GM19240 (cell line): ENCODE measurements around the gene ACKR3.

ENCODE experiments used
- DNase-seq: peaks from one replicate; pipeline ENCODE4 v3.0.0; 2011; ENCODE audit warnings: low spot score; ENCODE audit not compliant: insufficient read length

Gene ACKR3

DNA sequence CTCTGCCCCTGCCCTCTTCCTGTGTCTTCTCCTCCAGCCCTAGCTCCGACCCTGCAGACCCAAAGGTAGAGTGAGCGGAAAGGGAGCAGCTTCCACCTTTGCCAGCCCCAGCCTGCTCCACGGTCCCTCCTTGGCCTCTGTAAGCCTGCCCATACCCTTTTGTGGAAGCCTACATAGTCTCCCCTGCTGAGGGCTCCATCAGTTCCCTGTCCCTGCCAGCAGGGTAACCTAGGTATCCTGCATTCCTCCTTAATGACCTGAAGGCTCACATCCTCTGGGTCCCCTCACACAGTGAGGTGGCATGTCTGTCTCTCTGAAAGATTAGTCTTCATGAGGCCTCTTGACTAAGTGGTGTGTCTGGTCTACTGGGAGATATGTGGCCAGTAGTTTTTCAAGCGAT lies 20.5 kb upstream of the ACKR3 start:
- no peak for DNase-seq

DNA sequence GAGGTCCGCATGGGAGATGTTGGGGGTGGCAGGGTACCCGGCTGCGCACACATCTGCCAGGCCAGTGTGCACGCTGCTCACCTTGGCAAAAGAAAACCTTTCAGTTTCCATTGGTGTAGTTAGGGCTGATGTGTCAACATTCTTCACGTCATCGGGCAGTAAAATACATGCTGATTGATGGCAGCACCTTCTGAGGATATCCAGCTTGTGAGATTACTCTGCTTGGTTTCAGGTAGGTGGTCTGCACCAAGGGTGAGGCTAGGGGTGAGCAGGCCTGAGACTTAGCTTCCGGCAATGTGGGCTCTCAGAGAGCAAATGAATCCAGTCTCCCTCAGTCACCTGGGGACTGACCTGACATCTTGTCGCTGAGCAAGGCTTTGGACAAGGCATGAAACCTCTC lies 19.3 kb upstream of the ACKR3 start:
- no peak for DNase-seq

DNA sequence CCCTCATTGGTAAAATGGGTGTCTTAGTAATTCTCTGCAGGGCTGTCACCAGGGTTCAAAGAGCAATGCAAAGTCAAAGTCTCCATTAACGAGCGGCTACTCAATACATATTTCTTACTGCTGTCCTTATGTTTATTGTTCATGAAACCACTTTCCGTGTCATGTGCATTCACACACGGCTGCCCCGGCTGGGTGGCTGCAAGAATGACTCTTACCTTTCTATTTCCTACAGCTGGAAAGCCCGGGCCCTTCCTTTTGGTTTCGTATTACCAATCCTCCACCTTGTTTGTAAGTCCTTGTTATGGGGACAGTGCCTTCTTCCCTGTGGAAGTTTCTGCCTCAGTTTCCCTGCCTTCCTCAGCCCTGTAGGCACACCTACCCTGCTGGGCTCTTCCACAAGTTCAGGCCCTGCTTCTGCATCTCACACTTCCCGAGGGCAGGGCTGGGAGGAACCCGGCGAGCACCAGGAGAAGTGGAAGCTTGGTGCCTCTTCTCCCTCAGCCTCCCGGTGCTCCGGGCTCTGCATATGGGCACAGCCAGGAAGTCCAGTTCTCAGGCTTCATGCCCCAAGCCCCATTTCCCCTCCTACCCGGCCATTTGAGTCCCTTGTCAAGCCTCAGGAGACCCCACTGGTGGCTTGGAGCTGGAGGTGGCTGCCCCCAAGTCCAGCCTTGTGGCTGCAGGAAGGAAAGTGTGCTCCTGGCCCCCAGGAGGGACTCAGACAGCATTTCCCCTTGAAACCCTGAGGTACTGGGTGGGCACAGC lies 18.7 kb upstream of the ACKR3 start:
- DNase-seq = no peak

DNA sequence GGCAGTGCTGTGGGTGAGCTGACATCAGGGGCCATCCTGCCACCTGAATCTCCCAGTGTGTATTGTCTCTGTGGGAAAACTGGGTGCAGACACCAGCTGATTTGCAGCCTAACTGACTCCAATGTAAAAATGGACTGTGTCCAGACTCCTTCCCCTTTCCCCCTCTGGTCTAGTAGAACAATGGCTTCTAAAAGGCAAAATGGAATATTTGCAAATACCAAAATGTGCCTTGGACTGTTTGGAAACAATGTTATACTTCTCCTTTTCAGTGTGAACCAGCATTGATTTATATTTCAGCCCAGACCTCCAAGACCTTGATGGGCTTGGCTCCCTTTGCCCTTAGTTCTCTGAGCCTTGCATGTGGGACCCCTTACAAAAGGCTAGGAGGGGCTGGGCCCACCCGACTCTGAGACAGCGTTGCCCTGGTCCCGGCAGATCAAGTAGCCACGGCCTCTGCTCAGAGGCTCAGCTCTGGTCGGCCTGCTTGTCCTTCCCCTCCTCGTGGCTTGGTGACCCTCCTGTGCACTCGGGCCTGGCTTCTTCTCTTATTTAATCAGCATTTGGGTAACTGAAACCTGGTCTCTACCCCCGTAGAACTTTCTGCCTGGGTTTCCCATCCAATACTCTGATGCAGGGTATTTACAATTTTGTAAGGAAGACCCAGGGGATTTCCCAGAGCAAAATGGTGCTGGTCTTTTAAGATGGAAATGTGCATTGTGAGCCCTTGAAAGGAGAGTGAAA lies 18.0 kb upstream of the ACKR3 start:
- DNase-seq = no peak

DNA sequence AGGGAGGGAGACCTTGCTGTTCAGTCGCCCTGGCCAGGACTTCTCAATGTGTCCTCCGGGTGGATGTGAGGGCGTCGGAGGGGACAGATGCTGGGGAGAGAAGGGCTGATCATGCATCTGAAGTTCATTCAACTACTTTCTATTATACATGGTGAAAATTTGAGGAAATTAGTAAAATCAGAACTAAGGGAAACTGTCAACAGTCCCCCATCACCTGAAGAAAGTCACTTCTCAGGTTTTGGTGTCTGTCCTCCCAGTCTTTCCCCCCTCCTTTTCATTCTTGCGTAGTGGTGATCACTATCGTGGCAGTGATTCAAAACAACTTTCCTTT lies 17.4 kb upstream of the ACKR3 start:
- DNase-seq = no peak

DNA sequence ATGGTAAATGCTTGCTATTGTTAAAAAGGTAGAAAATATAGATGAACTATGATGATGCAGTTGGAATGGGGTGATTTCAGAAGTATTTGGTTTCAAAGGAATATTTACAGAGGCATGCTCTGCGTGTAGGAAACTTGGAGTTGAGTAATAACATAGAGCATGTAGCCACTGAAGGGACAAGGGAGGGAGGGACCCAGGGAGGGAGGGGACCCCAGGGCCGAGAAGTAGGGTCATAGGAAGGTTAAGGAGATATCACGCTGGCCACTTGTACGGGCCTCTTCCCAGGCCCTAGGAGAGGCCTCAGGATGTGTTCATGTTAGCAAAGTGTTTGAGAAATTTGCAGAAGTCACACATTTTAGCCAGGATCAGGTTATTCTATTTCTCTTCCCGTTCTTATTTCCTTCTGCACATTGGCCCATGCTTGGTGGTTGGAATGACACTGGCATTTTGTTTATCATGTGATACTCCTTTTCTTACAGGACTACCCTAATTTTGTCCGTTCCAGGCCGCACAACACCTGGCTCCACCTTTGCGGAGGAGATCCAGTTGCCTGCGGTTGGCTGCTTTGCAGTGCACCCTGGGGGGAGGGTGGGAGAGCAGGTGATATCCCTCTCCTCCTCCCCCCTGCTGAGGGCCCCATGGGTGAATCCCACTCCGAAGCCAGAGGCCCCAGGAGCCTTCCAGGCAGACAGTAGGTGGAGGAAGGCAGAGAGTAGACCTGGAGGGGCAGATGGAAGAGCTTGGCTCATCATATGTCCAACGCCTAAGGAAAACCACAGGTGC lies 16.9 kb upstream of the ACKR3 start:
- no peak for DNase-seq

DNA sequence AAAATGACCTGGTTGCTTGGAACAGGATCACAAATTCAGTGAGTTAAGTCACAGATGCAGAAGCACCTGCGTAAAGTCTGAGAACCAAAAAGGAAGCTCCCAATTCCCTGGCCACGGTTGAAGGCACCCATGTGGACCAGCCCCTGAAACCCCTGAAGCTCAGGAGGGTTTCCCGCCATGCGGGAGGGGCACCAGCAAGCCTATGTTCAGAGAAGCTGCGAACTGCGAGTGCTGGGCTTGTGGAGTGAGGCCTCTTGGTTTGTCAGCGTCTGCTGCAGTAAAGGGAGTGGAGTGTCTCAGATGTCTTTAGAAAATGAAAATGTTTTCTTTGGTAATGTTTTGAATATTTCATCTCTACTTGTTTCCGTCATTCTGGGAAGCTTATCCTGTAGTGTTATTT lies 16.1 kb upstream of the ACKR3 start:
- DNase-seq = no peak

DNA sequence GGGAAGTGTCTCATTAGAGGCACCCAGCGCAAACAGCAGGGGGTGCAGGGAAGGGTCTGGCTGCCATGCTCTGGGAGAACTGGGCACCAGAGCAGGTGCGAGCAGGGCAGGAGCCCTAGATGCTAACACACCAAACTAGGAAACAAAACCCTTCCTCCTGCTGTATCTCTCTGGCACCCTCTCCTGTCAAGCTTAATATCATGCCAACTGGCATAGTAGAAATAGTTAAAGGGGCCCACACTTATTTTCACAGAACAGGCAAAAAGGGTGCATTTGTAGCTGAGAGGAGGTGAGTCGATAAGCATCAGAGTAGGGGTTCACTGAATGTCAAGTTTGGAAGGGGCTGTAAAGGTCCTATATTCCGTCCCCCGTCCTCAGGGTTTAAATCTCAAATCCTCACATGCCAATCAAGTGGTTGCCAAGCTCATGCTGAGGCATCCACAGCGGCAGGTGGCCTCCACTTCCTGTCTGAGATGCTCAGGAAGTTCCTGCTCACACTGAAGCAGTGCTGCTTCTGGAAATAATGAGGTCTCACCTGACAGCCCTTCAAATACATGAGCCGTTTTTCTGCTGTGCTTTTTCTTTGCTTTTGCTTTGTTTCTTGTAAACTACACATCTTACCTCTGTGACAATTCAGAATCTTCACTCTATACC lies 14.9 kb upstream of the ACKR3 start:
- no peak for DNase-seq

DNA sequence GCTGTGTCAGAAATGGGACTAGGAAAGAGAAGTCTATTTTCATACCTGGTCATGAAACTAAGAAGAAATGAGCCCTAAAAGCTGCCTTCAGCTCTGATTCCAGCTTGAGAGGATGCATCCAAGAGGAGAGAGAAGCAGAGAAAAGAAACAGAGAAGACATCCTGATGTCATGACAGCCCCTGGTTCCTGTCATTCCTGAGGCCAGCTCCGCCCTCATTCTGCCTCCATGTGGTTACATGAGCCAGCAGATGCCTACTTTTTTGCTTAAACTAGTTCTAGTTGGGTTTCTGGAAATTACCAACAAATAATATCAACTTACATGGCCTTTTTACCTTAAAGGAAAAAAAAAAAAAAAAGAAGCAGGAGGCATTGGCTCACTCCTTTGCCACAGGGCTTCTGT lies 14.1 kb upstream of the ACKR3 start:
- DNase-seq = no peak

DNA sequence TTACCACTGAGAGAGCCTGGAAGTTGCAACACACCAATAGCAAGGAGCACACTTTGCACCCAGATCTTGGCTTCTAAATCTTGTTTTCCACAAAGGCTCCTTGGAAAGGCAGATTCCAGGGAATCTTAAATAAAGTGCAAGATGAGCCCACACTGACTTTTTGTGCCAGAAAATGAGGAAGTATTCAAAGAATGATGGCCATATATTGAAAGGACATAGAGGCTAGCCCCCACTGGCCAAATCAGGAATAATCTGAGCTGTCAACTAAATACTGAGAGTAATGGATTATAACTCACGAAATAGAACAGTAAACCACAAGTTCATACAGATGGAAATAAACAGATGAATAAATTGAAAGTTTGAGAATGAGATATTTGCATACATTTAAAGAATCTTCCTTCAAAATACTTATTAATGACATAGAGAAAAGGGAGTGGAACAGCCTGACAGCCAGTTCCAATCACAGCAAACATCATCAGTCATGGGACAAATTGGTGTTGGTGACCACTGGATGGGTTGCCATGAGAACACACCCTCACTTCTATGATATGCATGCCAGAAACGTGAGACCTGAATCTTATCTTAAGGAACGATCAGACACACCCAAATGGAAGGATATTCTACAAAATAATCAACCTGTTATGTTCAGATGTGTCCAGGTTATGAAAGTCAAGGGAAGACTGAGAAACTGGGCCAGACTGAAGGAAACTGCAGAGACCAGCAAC lies 12.2 kb upstream of the ACKR3 start:
- no peak for DNase-seq

DNA sequence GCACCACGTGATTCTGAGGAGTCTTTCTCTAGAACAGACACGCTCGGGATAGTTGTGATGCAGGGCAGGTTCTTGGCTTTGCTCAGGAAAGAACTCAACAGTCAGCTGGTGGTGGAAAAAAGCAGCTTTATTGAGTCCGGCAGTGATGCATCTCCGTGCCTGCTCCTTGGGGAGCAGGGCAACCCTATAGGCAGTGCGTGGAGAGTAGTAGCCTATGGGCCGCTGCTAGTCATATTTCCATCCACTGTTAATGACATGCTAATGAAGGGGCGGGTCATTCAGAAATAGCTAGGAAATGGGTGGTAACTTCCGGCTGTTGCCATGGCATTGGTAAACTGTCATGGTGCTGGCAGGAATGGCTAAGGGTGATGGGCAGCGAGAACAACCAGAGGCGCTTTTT lies 11.6 kb upstream of the ACKR3 start:
- no peak for DNase-seq

DNA sequence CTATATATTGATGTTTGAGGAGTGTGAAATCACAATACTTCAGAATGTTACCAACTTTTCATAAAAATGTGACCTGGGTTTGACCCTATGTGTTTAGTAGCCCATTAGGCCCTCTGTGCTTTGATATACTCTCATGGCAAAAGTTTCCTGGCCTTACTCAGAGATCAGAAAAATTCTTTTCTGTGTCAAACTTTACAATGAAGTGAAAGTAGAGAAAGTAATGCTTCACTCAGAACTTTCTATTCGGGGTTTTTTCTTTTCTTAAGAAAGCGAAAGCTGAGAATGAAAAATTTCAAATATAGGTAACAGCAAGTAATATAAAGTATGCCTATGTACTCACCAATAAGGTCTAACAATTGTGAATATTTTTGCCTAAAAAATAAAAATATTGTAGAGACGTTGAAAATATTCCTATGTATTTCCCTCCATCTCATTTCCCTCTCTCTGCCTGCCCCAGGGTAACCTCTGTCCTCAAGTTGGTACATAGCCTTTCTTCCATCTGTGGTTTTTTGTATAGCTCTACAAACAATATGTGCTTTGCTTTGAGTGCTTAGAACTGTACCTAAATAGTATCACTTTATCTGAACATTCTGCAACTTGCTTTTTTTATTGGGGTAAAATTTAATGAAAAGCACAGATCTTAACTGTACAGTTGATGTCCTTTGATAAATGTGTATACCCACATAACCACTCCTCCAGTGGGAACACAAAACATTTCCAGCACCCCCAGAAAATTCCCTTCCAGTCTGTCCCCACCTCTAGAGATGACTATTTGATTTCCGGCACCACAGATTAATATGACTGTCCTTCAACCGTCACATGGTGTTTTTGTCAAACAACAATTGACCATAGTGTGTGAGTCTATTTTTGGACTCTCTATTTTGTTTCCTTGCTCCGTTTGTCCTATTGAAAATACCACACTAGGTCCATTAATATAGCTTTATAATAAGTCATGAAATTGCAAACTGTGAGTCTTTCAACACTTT lies 10.3 kb upstream of the ACKR3 start:
- no peak for DNase-seq

DNA sequence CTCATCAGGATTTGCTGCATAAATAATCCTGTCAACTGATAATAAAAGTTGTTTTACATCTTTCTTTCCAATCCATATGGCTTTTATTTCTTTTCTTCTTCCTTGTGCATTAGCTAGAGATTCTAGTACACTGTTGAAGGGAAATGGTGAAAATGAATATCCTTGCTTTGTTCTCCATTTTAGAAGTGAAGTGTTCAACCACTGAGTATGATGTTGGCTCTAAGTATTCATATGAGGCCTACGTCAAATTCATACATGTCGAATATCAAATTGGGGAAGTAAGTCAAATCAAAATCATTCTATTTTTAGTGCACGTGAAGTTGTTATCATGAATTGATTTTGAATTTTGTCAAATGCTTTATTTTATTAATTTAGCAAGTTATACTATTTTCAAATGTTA lies 7.8 kb upstream of the ACKR3 start:
- no peak for DNase-seq

DNA sequence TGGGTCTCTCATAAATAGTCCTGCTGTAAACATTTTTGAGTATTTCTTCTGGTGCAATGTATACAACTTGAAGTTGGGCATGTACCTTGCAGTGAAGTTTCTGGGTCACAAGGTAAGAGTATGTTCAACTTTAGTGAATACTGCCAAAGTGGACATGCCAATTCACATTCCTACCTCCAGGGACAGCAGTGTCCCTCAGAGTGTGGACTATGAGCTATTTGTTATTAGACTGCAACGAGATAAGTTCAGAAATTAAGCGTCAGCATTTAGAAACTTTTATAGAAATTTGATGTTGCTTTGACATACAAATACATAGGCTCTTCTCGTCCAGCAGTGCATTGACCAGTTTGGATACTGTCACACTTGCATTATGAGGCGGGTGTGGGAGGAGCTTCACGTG lies 7.2 kb upstream of the ACKR3 start:
- DNase-seq = no peak

DNA sequence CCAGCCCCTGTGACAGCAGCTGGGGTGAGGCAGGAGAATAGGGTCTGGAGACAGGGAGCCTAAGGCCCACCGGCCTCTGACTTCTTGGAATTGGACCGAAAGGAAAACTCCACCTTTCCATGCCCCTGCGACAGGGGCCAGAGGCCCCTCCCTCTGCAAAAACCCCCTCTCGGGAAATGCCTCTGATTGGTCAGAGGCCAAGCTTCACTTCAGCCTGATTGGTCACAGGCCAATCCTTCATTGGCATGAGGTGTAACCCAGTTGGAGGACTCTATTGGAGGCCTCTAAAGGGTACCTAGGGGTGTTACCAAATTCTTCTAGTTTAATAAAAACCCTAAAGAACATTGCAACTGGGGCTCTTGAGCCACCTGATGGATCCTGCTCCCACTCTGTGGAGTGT lies 5.7 kb upstream of the ACKR3 start:
- no peak for DNase-seq

DNA sequence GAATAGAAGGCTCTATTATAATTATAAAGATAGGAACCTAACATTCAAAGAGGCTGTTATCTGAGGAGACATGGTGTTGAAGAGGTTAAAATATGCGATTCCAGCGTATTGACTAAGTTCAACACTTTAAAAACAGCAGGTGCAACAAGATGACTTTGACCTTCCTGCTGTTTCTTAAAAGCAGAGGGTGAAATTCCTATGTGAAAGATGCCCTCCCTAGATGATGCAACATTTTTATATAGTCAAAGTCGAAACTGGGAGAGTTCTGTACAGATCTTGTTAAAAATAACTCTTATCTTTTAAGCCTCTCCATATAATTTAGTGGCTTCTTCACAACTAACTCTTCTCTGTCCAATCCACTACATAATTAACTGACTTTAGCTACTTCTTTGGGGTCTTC lies 4.4 kb upstream of the ACKR3 start:
- no peak for DNase-seq

DNA sequence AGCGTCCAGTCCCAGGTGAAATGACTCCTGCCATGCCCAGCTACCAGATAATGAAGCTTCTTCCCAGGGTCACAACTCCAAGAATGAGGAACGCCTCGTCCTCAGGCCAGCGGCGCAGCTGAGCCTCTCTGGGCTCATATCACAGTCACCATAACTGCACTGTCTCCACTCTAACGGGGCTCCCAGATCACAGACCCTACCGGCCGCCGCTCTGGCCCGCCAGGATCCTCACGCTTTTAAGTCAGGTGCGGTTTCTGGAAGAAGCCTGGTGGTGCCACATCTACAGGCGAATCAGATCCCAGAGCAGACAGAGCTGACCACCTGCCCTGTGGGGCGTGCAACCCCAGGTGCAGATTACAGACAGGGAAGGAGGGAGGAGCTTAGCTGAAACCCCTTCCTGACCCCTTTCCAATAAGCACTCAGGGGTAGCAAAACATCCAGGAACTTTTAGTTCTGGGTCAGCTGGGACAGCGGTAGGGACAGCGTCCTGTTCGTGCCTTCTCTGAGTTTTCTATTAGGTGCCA lies 3.7 kb upstream of the ACKR3 start:
- no peak for DNase-seq

DNA sequence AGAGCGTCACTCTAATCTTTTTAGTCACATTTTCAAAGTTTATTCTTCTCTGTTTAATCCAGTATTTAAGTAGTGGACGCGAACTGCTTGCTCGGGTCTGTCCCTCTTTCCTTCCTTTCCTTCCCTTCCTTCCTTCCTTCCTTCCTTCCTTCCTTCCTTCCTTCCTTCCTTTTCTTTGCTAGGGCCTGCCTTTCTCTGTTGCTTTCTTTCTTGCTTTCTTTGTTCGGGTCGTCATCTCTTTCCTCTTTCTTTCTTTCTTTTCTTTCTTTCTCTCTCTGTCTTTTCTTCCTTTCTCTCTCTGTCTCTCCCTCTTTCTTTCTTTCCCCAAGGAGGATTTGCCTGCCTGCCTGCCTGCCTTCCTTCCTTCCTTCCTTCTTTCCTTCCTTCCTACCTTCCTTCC lies 3.0 kb upstream of the ACKR3 start:
- no peak for DNase-seq

DNA sequence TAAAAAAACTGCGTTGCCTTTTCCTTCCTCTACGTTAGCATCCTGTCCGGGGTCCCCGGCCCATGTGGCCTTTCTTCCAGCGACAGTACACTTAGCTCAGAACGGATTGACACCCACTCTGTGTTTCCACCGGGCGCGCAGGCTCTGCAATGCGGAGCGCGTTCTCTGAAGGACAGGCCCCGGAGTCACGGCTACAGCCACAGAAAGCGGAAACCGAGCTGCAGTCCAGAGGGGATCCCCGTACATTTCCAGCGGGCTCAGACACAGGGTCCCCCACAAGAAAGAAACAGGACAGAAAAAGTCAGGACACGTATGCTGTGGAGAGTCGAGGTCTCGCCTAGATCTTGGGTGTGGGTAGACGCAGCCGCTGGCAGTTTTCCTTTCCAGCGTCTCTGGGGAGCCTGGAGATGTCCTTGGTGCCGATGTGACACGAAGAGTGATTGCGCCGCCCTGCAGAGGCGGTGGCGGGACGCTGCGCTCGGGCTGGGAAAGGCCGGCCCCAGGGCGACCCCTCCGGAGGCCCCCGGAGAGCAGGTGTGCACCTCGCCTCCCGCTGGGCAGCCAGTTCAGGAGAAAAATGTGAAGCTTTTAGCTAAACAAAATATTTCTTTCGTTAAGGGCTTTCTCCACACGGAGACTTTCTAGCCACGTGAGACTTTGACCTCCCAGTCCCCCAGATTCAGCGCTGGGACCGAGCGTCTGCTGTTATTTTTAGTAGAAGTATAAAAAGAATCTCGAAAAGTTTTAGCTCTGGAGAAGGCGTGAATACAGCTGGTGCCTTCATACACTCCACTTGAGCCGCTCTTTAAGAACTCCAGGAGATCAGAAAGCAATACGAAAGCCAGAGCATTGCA lies 1.3 kb upstream of the ACKR3 start:
- DNase-seq = no peak
